H1 (cell line): ENCODE measurements around the gene CXADR. TPM values are rescaled to one million over a fixed set of nuclear protein-coding genes. Genes with fewer than 3 reads are reported as not detected.

ENCODE experiments used
- CTCF ChIA-PET: fragments of 300-600 bp; sonication (Branson Sonifier 250); formaldehyde crosslinking; loops from one replicate; lab custom pipeline; 2021; ENCODE audit not compliant: partially characterized antibody; lab: Charles Lee
- POLR2A ChIA-PET: fragments of 300-600 bp; sonication (Branson Sonifier 250); formaldehyde crosslinking; loops from one replicate; lab custom pipeline; 2021; ENCODE audit warnings: inconsistent platforms; ENCODE audit not compliant: partially characterized antibody; lab: Charles Lee
- DNase-seq, 2 experiments: peaks; one replicate each; pipeline versions ENCODE4 v3.0.0 to v3.0.0-alpha.2; 2010 to 2022; ENCODE audit warnings: low spot score in 2 of 2, low read depth in 1 of 2, mixed read lengths in 1 of 2
- FAIRE-seq: peaks from 2 replicates; lab custom pipeline; 2011; peaks lifted over from hg19 to GRCh38; lab: Jason Lieb, UNC
- H2AFZ ChIP-seq: 2 replicates; pipeline ENCODE4 v1.8.1; 2012; ENCODE audit warnings: low read length, inconsistent platforms
- H2AK5ac ChIP-seq: 2 replicates; pipeline ENCODE4 v1.6.1; 2013; ENCODE audit warnings: low read depth, low read length
- H2BK120ac ChIP-seq: replicated peaks from 2 replicates; pipeline ENCODE3; 2013; ENCODE audit warnings: low read depth, low read length, inconsistent platforms
- H2BK12ac ChIP-seq: 2 replicates; pipeline ENCODE4 v1.6.1; 2013; ENCODE audit warnings: low read depth, low read length
- H2BK15ac ChIP-seq: 2 replicates; pipeline ENCODE4 v1.6.1; 2013; ENCODE audit warnings: low read length
- H2BK20ac ChIP-seq: 2 replicates; pipeline ENCODE4 v1.6.1; 2013; ENCODE audit warnings: low read length
- H2BK5ac ChIP-seq: 2 replicates; pipeline ENCODE4 v1.6.1; 2013; ENCODE audit warnings: low read depth, low read length
- H3K14ac ChIP-seq: 2 replicates; pipeline ENCODE4 v1.6.1; 2013; ENCODE audit warnings: inconsistent platforms; ENCODE audit not compliant: insufficient read length
- H3K18ac ChIP-seq: 2 replicates; pipeline ENCODE4 v1.6.1; 2013; ENCODE audit warnings: low read length; ENCODE audit errors: extremely low read depth
- H3K23ac ChIP-seq: 2 replicates; pipeline ENCODE4 v1.6.1; 2013; ENCODE audit warnings: inconsistent platforms; ENCODE audit not compliant: insufficient read length
- H3K23me2 ChIP-seq: 2 replicates; pipeline ENCODE4 v1.6.1; 2013; ENCODE audit warnings: low read depth, low read length
- H3K27ac ChIP-seq: 2 replicates; pipeline ENCODE4 v1.6.1; 2011; ENCODE audit warnings: low read depth, low read length, inconsistent platforms
- H3K27me3 ChIP-seq, 4 experiments: replicated peaks in 1 of 4; 1 replicate in 1 of 4; 2 replicates in 3 of 4; pipeline versions ENCODE4 v1.6.1 to v1.8.1; 2011 to 2013; ENCODE audit warnings: low read length in 3 of 4, mild to moderate bottlenecking in 3 of 4, inconsistent platforms in 2 of 4, mixed read lengths in 2 of 4, moderate library complexity in 1 of 4; ENCODE audit not compliant: control insufficient read depth in 3 of 4, insufficient read depth in 3 of 4; ENCODE audit errors: extremely low read depth in 1 of 4
- H3K36me3 ChIP-seq, 4 experiments: 2 replicates each; pipeline versions ENCODE4 v1.6.1 to v1.8.1; 2011 to 2013; ENCODE audit warnings: mild to moderate bottlenecking in 4 of 4, low read length in 3 of 4, moderate library complexity in 2 of 4, control low read depth in 1 of 4, inconsistent platforms in 1 of 4; ENCODE audit not compliant: insufficient read depth in 4 of 4, control insufficient read depth in 2 of 4
- H3K4ac ChIP-seq: replicated peaks from 2 replicates; pipeline ENCODE3; 2013; ENCODE audit warnings: low read length, low read depth, mixed read lengths, inconsistent platforms; ENCODE audit not compliant: insufficient read length
- H3K4me1 ChIP-seq, 4 experiments: replicated peaks in 1 of 4; 1 replicate in 1 of 4; 2 replicates in 3 of 4; pipeline versions ENCODE4 v1.6.1 to v1.8.1; 2011 to 2013; ENCODE audit warnings: low read length in 3 of 4, inconsistent platforms in 2 of 4, mixed read lengths in 1 of 4; ENCODE audit not compliant: insufficient read depth in 4 of 4, control insufficient read depth in 3 of 4
- H3K4me2 ChIP-seq, 2 experiments: 2 replicates each; pipeline versions ENCODE4 v1.6.1 to v1.8.1; 2011 to 2013; ENCODE audit warnings: low read depth in 2 of 2, low read length in 2 of 2, control low read depth in 1 of 2, inconsistent platforms in 1 of 2, mild to moderate bottlenecking in 1 of 2; ENCODE audit not compliant: insufficient read depth in 1 of 2
- H3K4me3 ChIP-seq, 4 experiments: fragments of 200-600, 300-600 bp in 1 of 4; sonication (generic), shearing (Covaris generic), sonication (Bioruptor Twin) in 1 of 4; 2 replicates each; pipeline versions ENCODE4 v1.5.1 to v1.8.1; 2011 to 2016; ENCODE audit warnings: low read length in 4 of 4, low read depth in 3 of 4, control low read depth in 2 of 4, inconsistent platforms in 2 of 4, mild to moderate bottlenecking in 2 of 4, mixed read lengths in 1 of 4, moderate library complexity in 1 of 4; ENCODE audit not compliant: insufficient read depth in 2 of 4; ENCODE audit errors: extremely low read depth in 1 of 4
- H3K56ac ChIP-seq: replicated peaks from 2 replicates; pipeline ENCODE3; 2013; ENCODE audit warnings: low read depth, mild to moderate bottlenecking, mixed read lengths, low read length, inconsistent platforms; ENCODE audit not compliant: insufficient read length
- H3K79me1 ChIP-seq: 2 replicates; pipeline ENCODE4 v1.6.1; 2013; ENCODE audit warnings: low read depth, low read length, control low read depth
- H3K79me2 ChIP-seq, 2 experiments: 2 replicates each; pipeline versions ENCODE4 v1.6.1 to v1.8.1; 2012 to 2013; ENCODE audit warnings: low read length in 2 of 2, mild to moderate bottlenecking in 2 of 2, inconsistent platforms in 1 of 2; ENCODE audit not compliant: insufficient read depth in 2 of 2, control insufficient read depth in 1 of 2
- H3K9ac ChIP-seq, 4 experiments: replicated peaks in 1 of 4; 1 replicate in 1 of 4; 2 replicates in 3 of 4; pipeline versions ENCODE4 v1.6.1 to v1.8.1; 2011 to 2013; ENCODE audit warnings: low read depth in 3 of 4, low read length in 3 of 4, control low read depth in 2 of 4, mild to moderate bottlenecking in 2 of 4, moderate library complexity in 2 of 4, inconsistent platforms in 1 of 4; ENCODE audit errors: extremely low read depth in 1 of 4
- H3K9me3 ChIP-seq, 2 experiments: 2 replicates each; pipeline versions ENCODE4 v1.6.1 to v1.8.1; 2012 to 2013; ENCODE audit warnings: mild to moderate bottlenecking in 2 of 2, moderate library complexity in 2 of 2, control low read depth in 1 of 2, inconsistent platforms in 1 of 2, low read depth in 1 of 2, low read length in 1 of 2, mixed read lengths in 1 of 2; ENCODE audit not compliant: insufficient read depth in 2 of 2
- H4K20me1 ChIP-seq, 2 experiments: replicated peaks in 1 of 2; 2 replicates each; pipeline versions ENCODE3 to v1.8.1; 2011 to 2013; ENCODE audit warnings: inconsistent platforms in 2 of 2, low read length in 2 of 2, mild to moderate bottlenecking in 1 of 2; ENCODE audit not compliant: insufficient read depth in 2 of 2, control insufficient read depth in 1 of 2
- H4K5ac ChIP-seq: 2 replicates; pipeline ENCODE4 v1.6.1; 2013; ENCODE audit warnings: low read length, low read depth, mixed read lengths, inconsistent platforms; ENCODE audit not compliant: insufficient read length
- H4K8ac ChIP-seq: 2 replicates; pipeline ENCODE4 v1.8.0; 2013; ENCODE audit warnings: mild to moderate bottlenecking, moderate library complexity, low read length, inconsistent platforms; ENCODE audit not compliant: insufficient read depth; ENCODE audit errors: extremely low read depth
- H4K91ac ChIP-seq: replicated peaks from 2 replicates; pipeline ENCODE3; 2013; ENCODE audit warnings: low read length, mixed read lengths, inconsistent platforms; ENCODE audit not compliant: insufficient read length
- CHD1 ChIP-seq: IDR thresholded peaks from 2 replicates; pipeline ENCODE4 v1.6.1; 2012; ENCODE audit warnings: low read depth, low read length, improper control_type of control experiment
- CTBP2 ChIP-seq: IDR thresholded peaks from 2 replicates; pipeline ENCODE4 v1.7.0; 2011; ENCODE audit warnings: borderline replicate concordance, mild to moderate bottlenecking, moderate library complexity, mixed read lengths, low read length; ENCODE audit not compliant: insufficient read depth, insufficient read length
- HDAC6 ChIP-seq: IDR thresholded peaks from one replicate; pipeline ENCODE4 v1.7.1; 2012; ENCODE audit warnings: low read depth, mild to moderate bottlenecking, inconsistent platforms, low read length, moderate library complexity
- JUND ChIP-seq: IDR thresholded peaks from 2 replicates; pipeline ENCODE4 v1.6.1; 2011; ENCODE audit warnings: mild to moderate bottlenecking, improper control_type of control experiment, low read length
- RBBP5 ChIP-seq: IDR thresholded peaks from 2 replicates; pipeline ENCODE4 v1.7.1; 2012; ENCODE audit warnings: low read depth, mild to moderate bottlenecking, inconsistent platforms, low read length, moderate library complexity, borderline replicate concordance
- RNF2 ChIP-seq: fragments of 200-900, 300-1000 bp; sonication (generic); IDR thresholded peaks from 2 replicates; pipeline ENCODE4 v1.7.1; 2016; ENCODE audit warnings: borderline replicate concordance, low read depth, mild to moderate bottlenecking, antibody characterized with exemption, low read length; ENCODE audit not compliant: poor library complexity, severe bottlenecking; ENCODE audit errors: missing control alignments
- WGBS, 2 experiments: shearing (Covaris generic) in 1 of 2; methylation state at CpG; one replicate each; pipeline versions ENCODE4 v1.1.6 to v1.1.7; 2013 to 2015; ENCODE audit warnings: low lambda C conversion rate in 2 of 2, mixed read lengths in 2 of 2, inconsistent platforms in 1 of 2, low coverage in 1 of 2, missing lambda C conversion rate in 1 of 2; ENCODE audit not compliant: insufficient replicate concordance in 2 of 2, insufficient coverage in 1 of 2, insufficient read length in 1 of 2; ENCODE audit errors: extremely low coverage in 1 of 2, missing lambda C conversion rate in 1 of 2; 5-methylcytosine and 5-hydroxymethylcytosine counted together
- polyA plus RNA-seq, 7 experiments: library from polyadenylated mRNA; depleted of rRNA in 3 of 7; stranded (reverse) in 5 of 7; unstranded in 2 of 7; fragments of >200 nt in 5 of 7; fragments of 200-250 nt in 2 of 7; gene quantifications; 1 replicate in 5 of 7; 2 replicates in 1 of 7; 4 replicates in 1 of 7; pipeline versions ENCODE4 v1.2.1 to v1.2.3, GENCODE V29; 2011 to 2013; ENCODE audit warnings: missing spikeins in 2 of 7, mixed read lengths in 2 of 7
- total RNA-seq: library from RNA; stranded (reverse); fragmentation: NEBNext Ultra II Directional; extraction: Animal tissue kit (Norgen Biotek cat#: 25700); gene quantifications from 2 replicates; pipeline ENCODE4 v1.2.1, GENCODE V29; 2021

Gene CXADR
- total and polyA plus RNA-seq, 2 of the 8 experiments (the other 6 are each of a cell fraction or from before 2014, with no cell fraction given), result 45.6 to 145 TPM

- no peak for TF ChIP-seq JUND
- no peak for TF ChIP-seq RBBP5
- no peak for TF ChIP-seq HDAC6
- TF ChIP-seq RNF2, result no peak
- TF ChIP-seq CTBP2, result no peak
- no peak for TF ChIP-seq CHD1
- Histone ChIP-seq H3K23me2 (no peaks in the 10 kb centered on the region), H2BK12ac (no peak overlapping the region), H2BK120ac (no peak overlapping the region), H2BK15ac (no peak overlapping the region), H3K18ac (no peak overlapping the region), H2BK20ac (no peak overlapping the region; the same call in 1 of the 2 replicates), H4K20me1 (no peaks in the 10 kb centered on the region), H3K4me1 (no peaks in the 10 kb centered on the region), H3K14ac (no peak overlapping the region), H3K9me3 (no peaks in the 10 kb centered on the region), H3K4me2 (no peak overlapping the region), H2AK5ac (no peak overlapping the region), H3K79me1 (no peaks in the 10 kb centered on the region), H3K9ac (no peak overlapping the region), H3K4me3 (no peak overlapping the region), H3K56ac (no peak overlapping the region), H3K23ac (no peak overlapping the region), H3K36me3 (no peaks in the 10 kb centered on the region), H4K8ac (no peak overlapping the region), H2AFZ (no peak overlapping the region), H3K27ac (no peak overlapping the region), H3K4ac (no peak overlapping the region), H3K79me2 (no peaks in the 10 kb centered on the region), H3K27me3 (no peaks in the 10 kb centered on the region), H2BK5ac (no peak overlapping the region), H4K91ac (no peak overlapping the region), H4K5ac (no peak overlapping the region)
- DNase-seq (no peak), FAIRE-seq (no peak)
- 94% methylated on average over 6 of the region's 6 CpGs; no CpG with 5 or more reads in 1 of the 2 experiments for WGBS, 2 experiments
- CTCF ChIA-PET, result interaction anchor here (1.0 kb wide), 1 partner anchor 19 kb away, joined by 5 read pairs; no protein-coding TSS in a partner anchor
- POLR2A ChIA-PET, result no interaction called here
Measured at GRCh38 chr21:17492415-17493168, 20.3 kb upstream of the CXADR start.
